GM10248 (cell line): ENCODE measurements around the gene MCL1.
"Not testable (repeated sequence)": the region's sequence is repeated elsewhere in the genome, so short reads cannot be mapped to it uniquely, and the experiment has no call there.

ENCODE experiments used
- CTCF ChIA-PET: fragments of 300-600 bp; sonication (Branson Sonifier 250); formaldehyde crosslinking; extraction: SDS; loops from one replicate; lab custom pipeline; 2021; ENCODE audit warnings: antibody characterized with exemption; lab: Yijun Ruan, JAX
- POLR2A ChIA-PET: fragments of 350-650 bp; sonication (Branson Sonifier 250); formaldehyde crosslinking; extraction: SDS; loops from one replicate; lab custom pipeline; 2020; ENCODE audit warnings: antibody characterized with exemption; lab: Yijun Ruan, JAX
- DNase-seq: peaks from one replicate; pipeline ENCODE4 v3.0.0; 2012; ENCODE audit errors: extremely low spot score
- CTCF ChIP-seq: IDR thresholded peaks from 2 replicates; pipeline ENCODE4 v1.5.1; 2012; ENCODE audit warnings: mild to moderate bottlenecking, low read depth; ENCODE audit errors: extremely low read depth, missing control alignments, control extremely low read depth

The MCL1 gene

GRCh38 chr1:150576794-150577556 lies 2.4 kb downstream of the MCL1 start:
- no peak for DNase-seq
- no peak for TF ChIP-seq CTCF
- ChIA-PET POLR2A (interaction anchor here (1.3 to 11.0 kb wide), 2 partner anchors 11 to 50 kb away, joined by 5 to 305 read pairs; no protein-coding TSS in a partner anchor), CTCF (interaction anchor here (3.6 to 10.8 kb wide), 2 partner anchors 9 to 17 kb away, joined by 17 to 149 read pairs; no protein-coding TSS in a partner anchor)

DNA sequence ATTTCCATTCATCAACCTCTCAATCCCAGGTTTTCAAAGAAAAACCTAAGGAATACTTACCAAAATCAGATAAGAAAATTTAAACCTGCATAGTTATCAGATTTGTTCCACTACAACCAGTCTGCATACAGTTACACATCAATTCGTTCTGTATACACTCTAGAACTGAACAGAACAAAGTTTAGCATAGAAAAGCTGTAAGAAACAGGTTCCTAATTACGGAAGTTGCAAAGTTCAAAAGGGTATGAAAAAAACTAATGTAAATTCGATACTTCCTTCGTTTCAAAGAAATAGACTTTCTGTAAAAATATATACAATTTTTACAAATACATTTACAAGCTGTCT lies 3.1 kb downstream of the MCL1 start:
- CTCF ChIA-PET = interaction anchor here (3.6 to 10.8 kb wide), 2 partner anchors 8 to 16 kb away, joined by 17 to 149 read pairs; no protein-coding TSS in a partner anchor
- TF ChIP-seq CTCF = no peak
- POLR2A ChIA-PET = interaction anchor here (1.0 to 11.0 kb wide), 3 partner anchors 11 to 53 kb away, joined by 4 to 305 read pairs (median 5); partner anchors contain the start of gene ENSA
- no peak for DNase-seq

- TF ChIP-seq CTCF = no peak
- no peak for DNase-seq
- CTCF ChIA-PET = interaction anchor here (1.5 to 10.8 kb wide), 2 partner anchors 15 to 44 kb away, joined by 4 to 149 read pairs; no protein-coding TSS in a partner anchor
- POLR2A ChIA-PET = interaction anchor here (1.0 to 11.0 kb wide), 3 partner anchors 10 to 53 kb away, joined by 4 to 305 read pairs (median 5); partner anchors contain the start of gene ENSA
Measured at GRCh38 chr1:150575518-150576366, 3.7 kb downstream of the MCL1 start.

GRCh38 chr1:150575072-150575489 lies 4.3 kb downstream of the MCL1 start:
- peak; percentile 11 for DNase-seq
- TF ChIP-seq CTCF = no peak
- CTCF ChIA-PET = interaction anchor here (1.5 to 10.8 kb wide), 2 partner anchors 15 to 44 kb away, joined by 4 to 149 read pairs; no protein-coding TSS in a partner anchor
- POLR2A ChIA-PET = interaction anchor here (11.0 kb wide), 1 partner anchor 9 kb away, joined by 305 read pairs; no protein-coding TSS in a partner anchor

GRCh38 chr1:150574260-150575071 lies 4.9 kb downstream of the MCL1 start:
- POLR2A ChIA-PET = interaction anchor here (0.6 to 11.0 kb wide), 2 partner anchors 9 to 525 kb away, joined by 6 to 305 read pairs; no protein-coding TSS in a partner anchor
- no peak for TF ChIP-seq CTCF
- no peak for DNase-seq
- CTCF ChIA-PET = interaction anchor here (1.5 to 10.8 kb wide), 2 partner anchors 14 to 45 kb away, joined by 4 to 149 read pairs; no protein-coding TSS in a partner anchor

GRCh38 chr1:150573648-150574071 lies 5.8 kb downstream of the MCL1 start:
- CTCF ChIA-PET = interaction anchor here (10.8 kb wide), 1 partner anchor 13 kb away, joined by 149 read pairs; no protein-coding TSS in a partner anchor
- not testable (repeated sequence) for DNase-seq
- POLR2A ChIA-PET = interaction anchor here (0.6 to 11.0 kb wide), 3 partner anchors 8 to 526 kb away, joined by 3 to 305 read pairs (median 6); no protein-coding TSS in a partner anchor
